Measurements from ENCODE around the gene ARL11. TPM values are rescaled to one million over a fixed set of nuclear protein-coding genes. Genes with fewer than 3 reads are reported as not detected.
A peak's percentile ranks its signal among the peaks of the same experiment; 100 is the strongest.
"Not testable (repeated sequence)": the region's sequence is repeated elsewhere in the genome, so short reads cannot be mapped to it uniquely, and the experiment has no call there.

The ARL11 gene
- total RNA-seq, 1 donor from 2014 or later = 0.20 TPM

GRCh38 chr13:49608651-49609331 lies 19.5 kb upstream of the ARL11 start:
- no peak for TF ChIP-seq CTCF (IDR thresholded peaks at IDR 0.05; ENCODE audit: unreplicated experiment)
- no peaks in the 10 kb centered on the region for H3K9me3 Mint-ChIP-seq
- DNase-seq (ENCODE audit: low spot score in 2 of 2, unreplicated experiment in 2 of 2) = no peak
- H3K4me1 Mint-ChIP-seq = peaks cover 14% of the 10 kb centered on the region
- no peak overlapping the region for H3K4me3 Mint-ChIP-seq
- no peak overlapping the region for H3K27ac Mint-ChIP-seq
- H3K36me3 Mint-ChIP-seq = no peaks in the 10 kb centered on the region
- no peaks in the 10 kb centered on the region for H3K27me3 Mint-ChIP-seq (ENCODE audit: low read depth)

- no peak for DNase-seq (ENCODE audit: low spot score in 2 of 2, unreplicated experiment in 2 of 2)
- Mint-ChIP-seq H3K27me3 (ENCODE audit: low read depth) (no peaks in the 10 kb centered on the region), H3K4me1 (peaks cover 8% of the 10 kb centered on the region), H3K27ac (no peak overlapping the region), H3K4me3 (no peak overlapping the region), H3K36me3 (no peaks in the 10 kb centered on the region), H3K9me3 (no peaks in the 10 kb centered on the region)
- TF ChIP-seq CTCF (IDR thresholded peaks at IDR 0.05; ENCODE audit: unreplicated experiment) = no peak
Observed at GRCh38 chr13:49610176-49610575, 18.1 kb upstream of the ARL11 start.

- not testable (repeated sequence) for DNase-seq (ENCODE audit: low spot score in 2 of 2, unreplicated experiment in 2 of 2); H3K36me3 Mint-ChIP-seq; H3K4me3 Mint-ChIP-seq; H3K9me3 Mint-ChIP-seq; H3K27ac Mint-ChIP-seq; H3K27me3 Mint-ChIP-seq (ENCODE audit: low read depth)
- peaks cover 11% of the 10 kb centered on the region for H3K4me1 Mint-ChIP-seq
Observed at GRCh38 chr13:49612042-49612441, 16.3 kb upstream of the ARL11 start.

- Mint-ChIP-seq H3K27me3 (ENCODE audit: low read depth) (no peaks in the 10 kb centered on the region), H3K27ac (peak overlapping the region; percentile 80), H3K36me3 (no peaks in the 10 kb centered on the region), H3K4me1 (peaks cover 7% of the 10 kb centered on the region), H3K9me3 (no peaks in the 10 kb centered on the region), H3K4me3 (no peak overlapping the region)
- TF ChIP-seq CTCF (IDR thresholded peaks at IDR 0.05; ENCODE audit: unreplicated experiment) = no peak
- no peak for DNase-seq (ENCODE audit: low spot score in 2 of 2, unreplicated experiment in 2 of 2)
Observed at GRCh38 chr13:49615836-49616675, 12.3 kb upstream of the ARL11 start.

- DNase-seq (ENCODE audit: low spot score in 2 of 2, unreplicated experiment in 2 of 2) = no peak
- Mint-ChIP-seq H3K27me3 (ENCODE audit: low read depth) (no peaks in the 10 kb centered on the region), H3K9me3 (no peaks in the 10 kb centered on the region), H3K4me1 (peaks cover 7% of the 10 kb centered on the region), H3K27ac (peak overlapping the region; percentile 80), H3K4me3 (no peak overlapping the region), H3K36me3 (no peaks in the 10 kb centered on the region)
- TF ChIP-seq CTCF (IDR thresholded peaks at IDR 0.05; ENCODE audit: unreplicated experiment) = no peak
Observed at GRCh38 chr13:49616676-49617065, 11.6 kb upstream of the ARL11 start.

- Mint-ChIP-seq H3K36me3 (no peaks in the 10 kb centered on the region), H3K27ac (no peak overlapping the region), H3K9me3 (no peaks in the 10 kb centered on the region), H3K4me1 (peaks cover 7% of the 10 kb centered on the region), H3K4me3 (no peak overlapping the region), H3K27me3 (ENCODE audit: low read depth) (no peaks in the 10 kb centered on the region)
- DNase-seq (ENCODE audit: low spot score in 2 of 2, unreplicated experiment in 2 of 2) = no peak
- TF ChIP-seq CTCF (IDR thresholded peaks at IDR 0.05; ENCODE audit: unreplicated experiment) = no peak
Observed at GRCh38 chr13:49620170-49620621, 8.1 kb upstream of the ARL11 start.

All from mesothelial cell of epicardium (in vitro differentiated cells).